HG03439 (cell line): ENCODE data around the gene ZNF431.
A peak's percentile ranks its signal among the peaks of the same experiment; 100 is the strongest.
"Not testable (repeated sequence)": the region's sequence is repeated elsewhere in the genome, so short reads cannot be mapped to it uniquely, and the experiment has no call there.

Experiments
- ATAC-seq: cut with Tn5 transposase; IDR thresholded peaks from one replicate; pipeline ENCODE4 v1.9.1; 2021; ENCODE audit warnings: mild to moderate bottlenecking, moderate library complexity; ENCODE audit not compliant: unreplicated experiment

The ZNF431 gene

DNA sequence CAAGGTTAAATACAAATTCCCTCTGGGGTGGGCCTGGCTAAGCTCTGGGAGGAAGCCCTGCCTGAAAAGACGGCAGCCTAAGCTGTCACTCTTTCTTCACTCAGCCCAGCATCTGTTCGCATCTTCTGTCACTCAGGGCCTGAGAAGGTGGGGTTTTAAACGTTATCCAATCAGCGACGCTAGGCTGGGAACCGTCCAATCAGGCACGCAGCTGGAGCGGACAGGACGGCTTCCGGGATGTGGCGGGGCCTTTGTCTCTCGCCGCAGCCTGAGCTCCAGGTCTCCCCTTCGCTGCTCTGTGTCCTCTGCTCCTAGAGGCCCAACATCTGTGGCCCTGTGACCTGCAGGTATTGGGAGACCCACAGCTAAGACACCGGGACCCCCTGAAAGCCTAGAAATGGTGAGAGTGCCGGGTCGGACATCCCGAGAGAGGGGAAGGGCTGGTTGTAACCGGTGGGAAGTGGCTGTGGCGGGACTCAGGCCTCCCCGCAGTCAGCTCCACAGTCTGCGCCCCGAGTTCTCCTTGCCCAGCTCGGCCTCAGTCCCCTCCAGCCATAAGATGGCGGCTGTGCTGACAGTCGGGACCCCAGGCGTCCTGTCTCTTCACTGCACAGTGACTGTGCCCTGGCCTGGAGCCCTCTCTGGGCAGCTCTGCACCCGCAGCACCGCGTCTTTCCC, at the start of gene ZNF431:
Gene ZNF431 (plus strand): TSS at position 254 of the 678 bp plus-strand sequence. CDS start 144 bp downstream, at position 398.
- ATAC-seq = peak; percentile 99

- no peak for ATAC-seq
Measured at GRCh38 chr19:21092109-21092508, 49.7 kb upstream of the ZNF431 start.

GRCh38 chr19:21094347-21095025, 47.4 kb upstream of the ZNF431 start:
- ATAC-seq = no peak

GRCh38 chr19:21098291-21098690, 43.5 kb upstream of the ZNF431 start:
- no peak for ATAC-seq

- no peak for ATAC-seq
Measured at GRCh38 chr19:21101521-21102242, 40.2 kb upstream of the ZNF431 start.

DNA sequence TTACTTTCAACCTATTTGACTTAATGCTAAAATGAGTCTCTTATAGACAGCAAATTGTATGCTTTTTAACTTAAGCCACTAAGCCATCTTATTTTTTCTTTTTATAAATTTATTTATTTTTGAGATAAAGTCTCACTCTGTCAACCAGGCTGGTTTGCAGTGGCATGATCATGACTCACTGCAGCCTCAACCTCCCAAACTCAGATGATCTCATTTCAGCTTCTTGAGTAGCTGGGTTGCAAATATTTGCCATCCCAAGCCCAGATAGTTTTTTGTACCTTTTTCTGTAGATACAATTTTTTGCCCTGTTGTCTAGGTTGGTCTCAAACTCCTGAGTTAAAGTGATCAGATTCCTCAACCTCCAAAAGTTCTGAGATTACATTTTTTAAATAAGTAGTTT, 32.7 kb upstream of the ZNF431 start:
- ATAC-seq = no peak

GRCh38 chr19:21110183-21110582, 31.7 kb upstream of the ZNF431 start:
- no peak for ATAC-seq

DNA sequence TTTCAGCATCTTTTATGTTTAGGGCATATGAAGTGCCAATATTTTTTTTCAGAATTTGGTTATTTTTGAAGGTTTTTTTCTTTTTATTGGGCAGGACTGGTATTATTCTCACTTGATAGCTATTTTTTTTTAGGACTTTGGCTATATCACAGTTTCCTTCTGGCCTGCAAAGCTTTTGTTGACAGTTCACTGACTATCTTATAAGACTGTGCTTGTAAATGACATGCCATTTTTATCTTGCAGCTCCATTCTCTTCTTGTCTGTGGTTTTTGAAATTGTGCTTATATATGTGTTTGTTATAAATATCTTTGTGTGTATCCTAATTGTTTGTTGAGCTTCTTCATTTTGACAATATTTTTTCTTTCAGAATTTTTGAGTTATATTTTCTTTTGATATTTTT, 26.4 kb upstream of the ZNF431 start:
- no peak for ATAC-seq

GRCh38 chr19:21117041-21117907, 24.6 kb upstream of the ZNF431 start:
- no peak for ATAC-seq

GRCh38 chr19:21126078-21126477, 15.8 kb upstream of the ZNF431 start:
- ATAC-seq = no peak

DNA sequence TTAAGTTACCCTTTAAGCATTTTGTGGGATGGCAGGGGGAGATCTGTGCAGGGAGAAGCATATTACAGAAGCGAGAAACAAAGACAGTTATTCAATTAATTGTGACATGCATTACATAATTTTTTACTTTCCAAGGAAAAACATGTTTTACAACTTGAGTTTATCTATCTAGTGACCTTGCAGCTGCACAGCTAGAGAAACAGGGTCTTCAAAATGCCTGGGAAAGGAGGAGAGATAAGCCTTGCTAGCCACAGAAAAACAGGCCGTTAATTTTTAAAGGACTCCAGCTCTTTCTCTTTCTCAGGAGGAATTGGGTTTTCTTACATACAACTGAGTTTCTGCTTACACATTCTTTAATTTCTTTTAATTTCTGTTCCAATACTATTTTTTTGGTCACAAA, 14.8 kb upstream of the ZNF431 start:
- no peak for ATAC-seq

GRCh38 chr19:21127898-21128297, 13.9 kb upstream of the ZNF431 start:
- no peak for ATAC-seq

GRCh38 chr19:21128901-21129698, 12.7 kb upstream of the ZNF431 start:
- no peak for ATAC-seq

DNA sequence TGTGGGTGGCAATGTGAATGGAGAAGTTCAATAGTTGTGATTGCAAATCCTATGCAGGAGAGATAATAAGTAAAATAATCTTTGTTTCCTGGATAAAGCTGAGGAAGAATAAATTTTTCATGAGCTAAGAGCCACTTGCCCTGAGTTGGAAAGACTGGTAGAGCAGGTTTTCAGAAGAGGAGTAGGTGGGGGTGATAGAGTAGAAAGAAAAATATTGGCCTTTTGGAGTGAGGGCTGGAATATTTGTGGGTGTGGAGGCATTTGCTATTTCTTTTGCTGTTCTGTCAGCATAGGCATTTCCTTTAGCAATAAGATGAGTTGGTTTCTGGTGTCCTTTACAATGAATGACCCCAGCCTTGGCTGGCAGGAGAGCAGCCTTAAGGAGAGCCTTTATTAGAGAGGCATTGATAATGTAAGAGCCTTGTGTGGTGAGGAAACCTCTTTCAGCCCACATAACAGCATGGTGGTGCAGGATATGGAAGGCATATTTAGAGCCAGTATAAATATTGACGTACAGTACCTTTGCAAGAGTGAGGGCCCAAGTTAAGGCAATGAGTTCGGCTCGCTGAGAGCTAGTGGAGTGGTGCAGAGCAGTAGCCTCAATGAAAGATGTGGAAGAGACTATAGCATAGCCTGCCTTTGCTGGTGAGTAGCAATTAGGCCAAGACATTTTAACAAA, 11.6 kb upstream of the ZNF431 start:
- ATAC-seq = no peak

GRCh38 chr19:21133633-21134032, 8.2 kb upstream of the ZNF431 start:
- no peak for ATAC-seq

DNA sequence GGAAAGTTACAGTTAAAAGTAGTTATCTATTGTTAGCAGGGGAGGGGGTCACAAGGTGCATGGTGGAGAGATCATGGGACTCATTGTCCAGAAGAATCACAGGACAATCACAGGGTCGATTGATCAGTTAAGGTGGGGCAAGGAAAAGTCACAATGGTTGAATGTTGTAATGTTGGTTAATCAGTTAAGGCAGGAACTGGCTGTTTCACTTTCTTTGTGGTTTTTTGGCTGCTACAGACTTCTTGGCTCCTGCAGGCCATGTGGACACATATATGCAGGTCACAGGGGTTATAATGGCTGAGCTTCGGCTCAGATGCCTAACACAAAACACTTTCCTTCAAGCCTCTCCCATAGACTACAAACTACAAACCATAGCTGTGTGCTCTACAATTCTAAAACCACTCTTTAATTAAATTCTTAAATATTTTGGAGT, 6.9 kb upstream of the ZNF431 start:
- ATAC-seq = no peak

DNA sequence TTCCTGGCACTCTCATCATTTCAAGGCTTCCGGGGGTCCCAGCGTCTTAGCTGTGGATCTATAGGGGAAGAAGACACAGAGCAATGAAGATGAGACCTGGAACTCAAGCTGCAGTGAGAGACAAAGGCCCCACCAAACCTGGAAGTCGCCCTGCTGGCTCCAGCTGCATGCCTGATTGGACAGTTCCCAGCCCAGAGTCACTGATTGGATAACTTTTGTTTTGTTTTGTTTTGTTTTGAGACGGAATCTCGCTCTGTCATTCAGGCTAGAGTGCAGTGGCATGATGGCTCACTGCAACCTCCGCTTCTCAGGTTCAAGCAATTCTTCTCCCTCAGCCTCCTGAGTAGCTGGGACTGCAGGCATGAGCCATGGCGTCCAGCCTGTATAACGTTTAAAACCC, 6.4 kb upstream of the ZNF431 start:
- ATAC-seq = no peak

DNA sequence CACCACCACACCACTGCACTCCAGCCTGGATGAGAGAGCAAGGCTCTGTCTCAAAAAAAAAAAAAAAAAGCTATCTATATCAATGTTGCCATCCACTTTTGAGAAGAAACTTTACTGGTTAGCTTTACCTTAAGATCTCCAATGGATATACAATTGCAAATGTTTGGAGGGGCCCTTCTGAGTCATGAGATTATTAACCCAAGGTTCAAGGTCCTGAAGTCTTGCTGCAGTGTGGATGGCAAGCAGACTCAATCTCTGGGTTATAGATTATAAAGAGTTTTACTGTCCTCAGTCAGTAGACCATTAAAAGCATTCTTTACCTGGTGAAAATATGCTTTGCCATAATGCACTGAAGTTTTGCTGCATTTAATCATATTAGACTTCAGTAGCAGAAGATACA, 3.7 kb upstream of the ZNF431 start:
- ATAC-seq = no peak

- ATAC-seq = not testable (repeated sequence)
Measured at GRCh38 chr19:21141006-21141405, 834 bp upstream of the ZNF431 start.

GRCh38 chr19:21143428-21143827, 1.6 kb downstream of the ZNF431 start:
- no peak for ATAC-seq
